GM12872 (cell line): Measurements from ENCODE around the gene ETV6.

Experiments used
- TF ChIP-seq, protein P1 (sequence below): IDR thresholded peaks from 3 replicates; pipeline ENCODE4 v1.5.1; 2011; ENCODE audit warnings: low read depth, mild to moderate bottlenecking, low read length, moderate library complexity; ENCODE audit not compliant: insufficient read depth

The ETV6 gene

DNA sequence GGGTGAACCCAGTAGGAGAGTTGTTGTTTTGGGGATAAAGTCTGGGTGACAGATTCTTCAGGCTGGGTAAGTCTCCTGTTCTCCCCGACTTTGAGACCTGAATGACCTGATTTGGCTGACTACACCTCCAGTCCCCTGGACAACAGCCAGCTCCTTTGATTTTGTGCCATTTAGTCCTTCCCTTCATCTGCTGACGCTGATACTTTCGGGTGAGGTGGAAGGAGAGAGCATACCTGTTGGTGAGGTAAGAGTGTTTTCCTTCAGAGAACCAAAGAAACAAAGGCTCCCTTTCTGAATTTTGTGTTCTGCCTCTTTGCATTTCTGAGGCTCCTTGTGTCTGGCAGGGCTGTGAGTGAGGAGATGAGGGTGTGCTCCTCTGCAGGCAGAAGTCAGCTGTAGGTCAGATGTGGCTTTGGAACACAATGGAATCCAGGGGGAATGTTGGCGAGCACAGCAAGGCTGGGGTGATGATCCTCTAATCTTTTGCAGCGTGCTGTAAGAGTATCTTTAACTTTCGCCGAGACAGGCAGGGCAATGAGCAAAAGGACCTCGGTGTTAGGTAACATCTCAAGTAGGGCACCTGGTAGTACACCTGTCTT lies 12.1 kb downstream of the ETV6 start:
- TF ChIP-seq, protein P1, sequence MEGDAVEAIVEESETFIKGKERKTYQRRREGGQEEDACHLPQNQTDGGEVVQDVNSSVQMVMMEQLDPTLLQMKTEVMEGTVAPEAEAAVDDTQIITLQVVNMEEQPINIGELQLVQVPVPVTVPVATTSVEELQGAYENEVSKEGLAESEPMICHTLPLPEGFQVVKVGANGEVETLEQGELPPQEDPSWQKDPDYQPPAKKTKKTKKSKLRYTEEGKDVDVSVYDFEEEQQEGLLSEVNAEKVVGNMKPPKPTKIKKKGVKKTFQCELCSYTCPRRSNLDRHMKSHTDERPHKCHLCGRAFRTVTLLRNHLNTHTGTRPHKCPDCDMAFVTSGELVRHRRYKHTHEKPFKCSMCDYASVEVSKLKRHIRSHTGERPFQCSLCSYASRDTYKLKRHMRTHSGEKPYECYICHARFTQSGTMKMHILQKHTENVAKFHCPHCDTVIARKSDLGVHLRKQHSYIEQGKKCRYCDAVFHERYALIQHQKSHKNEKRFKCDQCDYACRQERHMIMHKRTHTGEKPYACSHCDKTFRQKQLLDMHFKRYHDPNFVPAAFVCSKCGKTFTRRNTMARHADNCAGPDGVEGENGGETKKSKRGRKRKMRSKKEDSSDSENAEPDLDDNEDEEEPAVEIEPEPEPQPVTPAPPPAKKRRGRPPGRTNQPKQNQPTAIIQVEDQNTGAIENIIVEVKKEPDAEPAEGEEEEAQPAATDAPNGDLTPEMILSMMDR, result no peak

DNA sequence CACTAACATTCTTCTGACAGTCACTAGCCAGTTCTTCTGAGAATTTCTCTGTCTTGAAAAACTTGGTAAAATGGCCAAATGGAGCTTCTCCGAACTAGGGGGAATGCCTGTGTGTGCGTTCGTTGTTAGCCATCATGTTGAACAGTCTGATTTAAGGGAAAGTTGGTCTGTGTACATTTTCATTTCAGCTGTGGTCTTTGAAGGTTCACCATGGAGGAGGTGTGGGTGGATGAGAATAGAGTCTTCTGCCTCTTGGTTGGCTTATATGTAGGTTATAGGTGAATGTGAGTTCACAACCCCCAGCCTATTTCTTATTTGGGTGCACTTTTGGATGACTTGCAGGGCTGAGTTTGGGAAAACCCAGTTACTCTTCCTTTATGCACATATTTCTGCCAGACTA lies 12.9 kb downstream of the ETV6 start:
- TF ChIP-seq, protein P1, result no peak

DNA sequence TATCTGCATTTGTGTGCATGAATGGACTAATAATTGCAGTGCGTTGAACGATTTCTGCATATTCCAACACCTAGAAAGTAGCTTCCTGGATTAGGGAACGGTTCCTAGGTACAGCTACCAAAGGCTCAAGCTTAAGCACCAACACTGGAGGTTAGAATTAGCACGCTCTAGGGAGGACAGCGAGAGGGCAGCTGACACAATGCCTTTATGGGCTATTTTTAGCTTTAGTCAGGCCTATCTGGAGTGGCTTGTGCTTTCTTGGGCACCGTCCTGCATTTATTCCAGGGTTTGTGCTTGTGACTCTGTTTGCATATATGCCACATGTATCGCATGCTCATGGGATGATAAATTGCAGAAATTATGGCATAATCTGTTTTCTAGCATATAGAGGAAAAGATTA lies 13.7 kb downstream of the ETV6 start:
- TF ChIP-seq, protein P1, result no peak

DNA sequence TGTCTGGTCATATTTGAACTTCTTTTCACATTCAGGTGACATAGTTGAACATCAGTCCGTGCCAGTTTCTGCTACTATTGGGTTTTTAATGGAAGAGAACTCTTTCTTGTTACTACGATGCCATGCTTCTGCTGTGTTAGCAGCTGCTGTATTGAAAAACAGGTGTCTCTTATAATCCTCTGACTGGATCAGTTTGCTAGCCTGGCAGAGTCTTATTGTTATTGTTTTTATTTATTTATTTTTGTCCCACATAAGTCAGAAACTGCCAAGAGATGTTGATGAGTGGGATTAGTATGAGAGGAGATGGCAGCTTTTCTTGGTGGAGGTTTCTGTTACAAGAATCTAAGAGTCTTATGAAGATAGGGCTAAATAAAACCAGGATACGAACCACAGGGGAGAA lies 14.6 kb downstream of the ETV6 start:
- TF ChIP-seq, protein P1, result no peak

DNA sequence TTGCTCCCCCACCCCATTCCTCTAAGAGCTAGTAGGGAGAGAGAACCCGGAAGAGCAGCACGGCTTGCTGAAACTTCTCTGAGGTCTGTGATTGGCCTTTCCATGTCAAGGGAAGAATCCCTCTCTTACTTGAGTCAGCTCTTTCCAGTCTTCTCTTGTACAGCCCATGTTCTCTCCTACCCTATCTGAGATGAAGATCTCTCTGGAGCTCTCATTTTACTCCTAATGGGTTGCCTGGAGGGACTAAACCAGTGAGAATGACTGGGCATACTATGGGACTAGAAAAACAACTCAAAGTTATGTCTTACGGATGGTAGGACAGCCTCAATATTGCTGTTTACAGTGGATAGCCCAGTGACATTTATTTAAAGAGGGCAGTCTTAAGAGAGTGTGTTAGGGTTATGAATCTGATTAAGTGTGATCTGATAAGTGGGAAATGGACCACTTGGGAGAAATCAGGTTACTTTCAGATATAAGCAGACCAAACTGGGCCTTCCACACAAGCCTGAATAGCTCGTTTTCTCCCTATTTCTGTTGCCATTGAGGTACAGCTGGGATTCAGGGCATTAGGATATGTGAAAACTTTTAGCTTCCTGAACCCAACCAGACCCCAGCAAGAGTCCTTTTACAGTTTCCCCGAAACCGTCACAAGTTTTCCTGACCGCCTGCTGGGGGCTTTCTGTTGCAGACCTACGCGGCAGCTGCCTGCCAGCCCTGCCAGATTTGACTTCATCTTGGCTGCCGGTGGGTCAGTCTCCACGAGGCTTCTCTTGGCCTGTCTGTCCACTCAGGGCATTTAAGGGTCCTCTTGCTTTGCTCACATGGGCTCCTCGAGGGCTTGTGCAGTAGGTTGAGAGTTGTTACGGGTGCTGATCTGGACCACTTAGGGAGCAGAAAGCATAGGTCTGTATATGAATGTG lies 16.9 kb downstream of the ETV6 start:
- TF ChIP-seq, protein P1, result no peak

DNA sequence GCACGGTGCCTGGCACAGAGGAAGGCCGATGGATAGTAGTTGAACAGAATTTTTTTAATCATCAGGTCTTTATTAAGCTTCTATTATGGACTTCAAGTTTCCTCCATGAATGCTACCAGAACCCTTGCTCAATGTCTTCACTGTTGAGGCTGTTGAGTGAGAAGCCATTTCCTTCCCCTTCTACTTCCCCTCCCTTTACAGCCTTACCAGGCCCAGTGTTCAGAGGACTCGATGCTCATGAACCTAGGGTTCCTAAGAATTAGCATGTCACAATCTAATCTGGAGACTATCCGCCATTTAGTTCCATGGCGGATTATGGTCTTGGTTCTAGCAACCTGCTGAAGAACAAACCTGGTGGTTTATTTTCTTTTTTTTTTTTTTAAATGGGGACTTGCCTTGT lies 17.7 kb downstream of the ETV6 start:
- TF ChIP-seq, protein P1, result no peak

DNA sequence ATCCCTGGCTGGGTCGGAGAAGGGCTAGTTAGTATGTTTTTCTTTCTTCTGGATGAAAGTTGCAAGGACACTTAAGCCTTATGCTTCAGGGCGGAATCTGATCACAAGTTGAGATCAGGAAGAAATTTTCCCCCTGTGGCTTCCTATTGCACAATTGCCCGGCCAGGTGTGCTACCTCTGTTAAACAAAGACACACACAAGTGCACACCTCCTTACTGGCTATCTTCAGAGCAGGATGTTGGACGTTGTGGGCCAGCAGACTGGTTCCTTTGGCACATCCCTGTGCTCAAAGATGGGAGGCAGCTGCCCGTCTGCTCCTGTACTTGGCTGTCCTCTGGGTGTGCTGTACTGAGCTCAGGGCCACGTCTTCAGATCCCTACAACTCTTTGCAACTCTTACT lies 19.1 kb downstream of the ETV6 start:
- TF ChIP-seq, protein P1, result no peak
